ENCODE results near the gene RNF125. TPM values are rescaled to one million over a fixed set of nuclear protein-coding genes. Genes with fewer than 3 reads are reported as not detected.
A peak's percentile ranks its signal among the peaks of the same experiment; 100 is the strongest.

Gene RNF125
- polyA plus RNA-seq, 3 donors, result 17.3 to 29.2 (median 26.3) TPM

DNA sequence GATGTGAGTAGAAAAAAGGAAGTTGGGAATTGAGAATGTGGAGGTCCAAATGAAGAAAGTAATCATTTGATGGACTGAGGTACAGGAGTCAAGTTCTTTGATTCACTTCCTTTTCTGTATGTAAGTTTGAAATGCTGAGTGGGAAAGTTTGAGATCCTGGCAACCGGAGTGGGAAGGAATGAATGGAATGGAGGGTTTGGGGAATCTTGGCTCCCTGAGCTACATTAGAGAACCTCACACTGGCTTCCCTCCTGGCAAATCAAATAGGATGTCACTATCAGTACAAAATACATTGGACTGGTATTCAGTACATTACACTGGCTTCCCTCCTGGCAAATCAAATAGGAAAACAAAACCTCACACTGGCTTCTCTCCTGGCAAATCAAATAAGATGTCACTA lies 63.3 kb downstream of the RNF125 start:
- Mint-ChIP-seq H3K4me1 (peaks cover 51% of the 10 kb centered on the region), H3K27me3 (ENCODE audit: low read depth in 3 of 3) (peaks cover 0 to 4% (median 3%) of the 10 kb centered on the region in 3 donors), H3K36me3 (peaks cover 2 to 4% of the 10 kb centered on the region in 2 donors), H3K27ac (no peak overlapping the region), H3K4me3 (no peak overlapping the region), H3K9me3 (peaks cover 0 to 6% (median 2%) of the 10 kb centered on the region in 7 donors)
- no peak overlapping the region for H3K9ac ChIP-seq (ENCODE audit: insufficient read depth, low read length, poor library complexity, severe bottlenecking)
- no peak overlapping the region for H3K27ac ChIP-seq (ENCODE audit: low read depth in 1 of 2, low read length in 2 of 2)
- H3K79me2 ChIP-seq (ENCODE audit: insufficient read depth, low read length), result peaks cover 3% of the 10 kb centered on the region
- no peaks in the 10 kb centered on the region for H3K27me3 ChIP-seq (ENCODE audit: control insufficient read depth in 2 of 2, insufficient read depth in 2 of 2, low read length in 2 of 2)
- TF ChIP-seq, protein P1, sequence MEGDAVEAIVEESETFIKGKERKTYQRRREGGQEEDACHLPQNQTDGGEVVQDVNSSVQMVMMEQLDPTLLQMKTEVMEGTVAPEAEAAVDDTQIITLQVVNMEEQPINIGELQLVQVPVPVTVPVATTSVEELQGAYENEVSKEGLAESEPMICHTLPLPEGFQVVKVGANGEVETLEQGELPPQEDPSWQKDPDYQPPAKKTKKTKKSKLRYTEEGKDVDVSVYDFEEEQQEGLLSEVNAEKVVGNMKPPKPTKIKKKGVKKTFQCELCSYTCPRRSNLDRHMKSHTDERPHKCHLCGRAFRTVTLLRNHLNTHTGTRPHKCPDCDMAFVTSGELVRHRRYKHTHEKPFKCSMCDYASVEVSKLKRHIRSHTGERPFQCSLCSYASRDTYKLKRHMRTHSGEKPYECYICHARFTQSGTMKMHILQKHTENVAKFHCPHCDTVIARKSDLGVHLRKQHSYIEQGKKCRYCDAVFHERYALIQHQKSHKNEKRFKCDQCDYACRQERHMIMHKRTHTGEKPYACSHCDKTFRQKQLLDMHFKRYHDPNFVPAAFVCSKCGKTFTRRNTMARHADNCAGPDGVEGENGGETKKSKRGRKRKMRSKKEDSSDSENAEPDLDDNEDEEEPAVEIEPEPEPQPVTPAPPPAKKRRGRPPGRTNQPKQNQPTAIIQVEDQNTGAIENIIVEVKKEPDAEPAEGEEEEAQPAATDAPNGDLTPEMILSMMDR (IDR thresholded peaks at IDR 0.05), result no peak
- no peak overlapping the region for H3K4me3 ChIP-seq (replicated peaks in 1 of 3; ENCODE audit: low read depth in 2 of 3, low read length in 3 of 3)
- H4K20me1 ChIP-seq (ENCODE audit: insufficient read depth, low read length), result no peaks in the 10 kb centered on the region
- H3K4me1 ChIP-seq (ENCODE audit: control insufficient read depth in 1 of 2, insufficient read depth in 2 of 2, low read length in 2 of 2), result peaks cover 38 to 51% of the 10 kb centered on the region in 2 donors
- H3K9me3 ChIP-seq (replicated peaks in 1 of 2; ENCODE audit: control insufficient read depth in 1 of 2, insufficient read depth in 1 of 2, low read length in 2 of 2), result peaks cover 0 to 2% of the 10 kb centered on the region in 2 donors
- H3K4me2 ChIP-seq (replicated peaks; ENCODE audit: extremely low read depth, low read length, poor library complexity, severe bottlenecking), result no peak overlapping the region
- WGBS (ENCODE audit: insufficient coverage), result no CpG with 5 or more reads among the region's 1 CpG
- no peak overlapping the region for H2AFZ ChIP-seq (ENCODE audit: insufficient read depth, low read depth, low read length, poor library complexity, severe bottlenecking)
- no peak for DNase-seq
- intact Hi-C loops (cut with micrococcal nuclease), result no loop called here
- H3K36me3 ChIP-seq (replicated peaks in 1 of 2; ENCODE audit: control insufficient read depth in 1 of 2, insufficient read depth in 2 of 2, low read length in 2 of 2), result no peaks in the 10 kb centered on the region

DNA sequence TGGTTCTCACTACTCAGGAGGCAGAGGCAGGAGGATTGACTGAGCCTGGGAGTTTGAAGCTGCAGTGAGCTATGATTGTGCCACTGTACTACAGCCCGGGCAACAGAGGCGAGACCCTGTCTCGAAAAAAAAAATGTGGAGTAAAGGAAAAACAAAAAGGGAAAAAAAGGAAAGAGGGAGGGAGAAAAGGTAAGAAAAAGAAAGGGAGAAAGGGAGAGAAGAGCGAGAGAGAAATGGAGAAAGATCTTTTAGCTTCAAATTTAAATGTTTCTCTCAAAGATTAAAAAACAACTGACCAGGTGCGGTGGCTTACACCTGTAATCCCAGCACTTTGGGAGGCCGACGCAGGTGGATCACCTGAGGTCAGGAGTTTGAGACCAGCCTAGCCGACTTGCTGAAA lies 65.2 kb downstream of the RNF125 start:
- H3K79me2 ChIP-seq (ENCODE audit: insufficient read depth, low read length), result peaks cover 3% of the 10 kb centered on the region
- Mint-ChIP-seq H3K9me3 (peaks cover 0 to 6% (median 2%) of the 10 kb centered on the region in 7 donors), H3K36me3 (peaks cover 0 to 2% of the 10 kb centered on the region in 2 donors), H3K4me1 (peaks cover 61% of the 10 kb centered on the region), H3K27me3 (ENCODE audit: low read depth in 3 of 3) (peaks cover 0 to 4% (median 3%) of the 10 kb centered on the region in 3 donors), H3K27ac (peak overlapping the region; percentile 42 to 98 (median 97)), H3K4me3 (no peak overlapping the region)
- peaks cover 0 to 2% of the 10 kb centered on the region in 2 donors for H3K9me3 ChIP-seq (replicated peaks in 1 of 2; ENCODE audit: control insufficient read depth in 1 of 2, insufficient read depth in 1 of 2, low read length in 2 of 2)
- H3K9ac ChIP-seq (ENCODE audit: insufficient read depth, low read length, poor library complexity, severe bottlenecking), result no peak overlapping the region
- H3K4me2 ChIP-seq (replicated peaks; ENCODE audit: extremely low read depth, low read length, poor library complexity, severe bottlenecking), result no peak overlapping the region
- H3K4me1 ChIP-seq (ENCODE audit: control insufficient read depth in 1 of 2, insufficient read depth in 2 of 2, low read length in 2 of 2), result peaks cover 51 to 62% of the 10 kb centered on the region in 2 donors
- DNase-seq, result no peak
- 100% methylated on average over 5 of the region's 8 CpGs for WGBS (ENCODE audit: insufficient coverage)
- peak overlapping the region; percentile 36 to 81 for H3K27ac ChIP-seq (ENCODE audit: low read depth in 1 of 2, low read length in 2 of 2)
- no peak overlapping the region for H3K4me3 ChIP-seq (replicated peaks in 1 of 3; ENCODE audit: low read depth in 2 of 3, low read length in 3 of 3)
- H3K36me3 ChIP-seq (replicated peaks in 1 of 2; ENCODE audit: control insufficient read depth in 1 of 2, insufficient read depth in 2 of 2, low read length in 2 of 2), result no peaks in the 10 kb centered on the region
- no peaks in the 10 kb centered on the region for H3K27me3 ChIP-seq (ENCODE audit: control insufficient read depth in 2 of 2, insufficient read depth in 2 of 2, low read length in 2 of 2)
- H4K20me1 ChIP-seq (ENCODE audit: insufficient read depth, low read length), result no peaks in the 10 kb centered on the region
- intact Hi-C loops (cut with micrococcal nuclease), result no loop called here
- H2AFZ ChIP-seq (ENCODE audit: insufficient read depth, low read depth, low read length, poor library complexity, severe bottlenecking), result no peak overlapping the region
- TF ChIP-seq, protein P1 (IDR thresholded peaks at IDR 0.05), result no peak
